Dedifferentiated amniotic fluid mesenchymal stem cell (primary cell): ENCODE data around the gene CC2D2A.

Experiments
- DNase-seq: peaks from one replicate; pipeline ENCODE4 v3.0.0-alpha.2; 2016; ENCODE audit errors: extremely low spot score

CC2D2A gene

GRCh38 chr4:15648600-15648999 lies 178.9 kb downstream of the CC2D2A start:
- DNase-seq = no peak

- DNase-seq = peak; percentile 17
Observed at GRCh38 chr4:15649914-15650545, 180.3 kb downstream of the CC2D2A start.
